GM18867 (cell line): ENCODE data around the gene ACSS3.
"Not testable (repeated sequence)": the region's sequence is repeated elsewhere in the genome, so short reads cannot be mapped to it uniquely, and the experiment has no call there.

Experiments
- ATAC-seq: cut with Tn5 transposase; IDR thresholded peaks from one replicate; pipeline ENCODE4 v1.9.1; 2021; ENCODE audit warnings: mild to moderate bottlenecking, moderate library complexity; ENCODE audit not compliant: unreplicated experiment

The ACSS3 gene, protein sequence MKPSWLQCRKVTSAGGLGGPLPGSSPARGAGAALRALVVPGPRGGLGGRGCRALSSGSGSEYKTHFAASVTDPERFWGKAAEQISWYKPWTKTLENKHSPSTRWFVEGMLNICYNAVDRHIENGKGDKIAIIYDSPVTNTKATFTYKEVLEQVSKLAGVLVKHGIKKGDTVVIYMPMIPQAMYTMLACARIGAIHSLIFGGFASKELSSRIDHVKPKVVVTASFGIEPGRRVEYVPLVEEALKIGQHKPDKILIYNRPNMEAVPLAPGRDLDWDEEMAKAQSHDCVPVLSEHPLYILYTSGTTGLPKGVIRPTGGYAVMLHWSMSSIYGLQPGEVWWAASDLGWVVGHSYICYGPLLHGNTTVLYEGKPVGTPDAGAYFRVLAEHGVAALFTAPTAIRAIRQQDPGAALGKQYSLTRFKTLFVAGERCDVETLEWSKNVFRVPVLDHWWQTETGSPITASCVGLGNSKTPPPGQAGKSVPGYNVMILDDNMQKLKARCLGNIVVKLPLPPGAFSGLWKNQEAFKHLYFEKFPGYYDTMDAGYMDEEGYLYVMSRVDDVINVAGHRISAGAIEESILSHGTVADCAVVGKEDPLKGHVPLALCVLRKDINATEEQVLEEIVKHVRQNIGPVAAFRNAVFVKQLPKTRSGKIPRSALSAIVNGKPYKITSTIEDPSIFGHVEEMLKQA

GRCh38 chr12:81077686-81078441 lies at the start of gene ACSS3:
Gene ACSS3 (plus strand): TSS chr12:81078079. CDS start chr12:81078121, 42 bp downstream.
- no peak for ATAC-seq

DNA sequence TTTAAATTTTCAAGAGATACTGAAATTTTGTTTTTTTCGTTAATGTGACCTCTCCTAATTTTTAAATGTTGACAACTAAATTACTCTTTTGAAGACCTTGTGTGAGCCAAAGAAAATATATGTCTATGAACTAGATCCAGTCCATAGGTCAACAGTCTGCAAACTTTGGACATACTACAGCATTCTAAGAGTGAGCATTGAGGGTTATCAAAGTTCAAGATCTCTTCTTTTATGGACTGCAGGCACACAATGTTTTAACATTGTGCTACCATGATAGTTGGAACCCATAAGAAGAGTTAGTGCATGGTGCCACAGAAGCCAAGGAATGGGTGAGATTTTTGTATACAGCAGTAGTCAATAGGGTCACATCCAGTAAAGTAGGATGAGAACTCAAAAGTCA lies 43.0 kb upstream of the ACSS3 start:
- no peak for ATAC-seq

DNA sequence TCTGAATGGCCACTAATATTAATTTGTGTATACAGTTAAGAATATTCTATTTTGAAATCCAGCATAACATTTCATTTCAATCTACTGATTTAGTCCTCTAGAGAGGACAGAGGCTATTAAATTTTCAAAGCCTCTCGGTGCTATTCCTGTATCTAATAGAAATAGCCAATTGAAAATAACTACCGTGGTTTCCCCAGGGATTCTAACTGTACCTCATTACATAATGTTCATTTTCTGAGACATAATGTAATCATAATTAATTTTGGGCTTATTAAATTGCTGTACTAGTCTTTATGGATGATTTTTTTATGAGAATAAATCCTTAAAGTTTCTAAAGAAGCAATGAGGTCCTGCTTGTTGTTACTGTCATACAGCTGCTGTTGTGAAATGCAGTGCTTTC lies 38.6 kb upstream of the ACSS3 start:
- no peak for ATAC-seq

DNA sequence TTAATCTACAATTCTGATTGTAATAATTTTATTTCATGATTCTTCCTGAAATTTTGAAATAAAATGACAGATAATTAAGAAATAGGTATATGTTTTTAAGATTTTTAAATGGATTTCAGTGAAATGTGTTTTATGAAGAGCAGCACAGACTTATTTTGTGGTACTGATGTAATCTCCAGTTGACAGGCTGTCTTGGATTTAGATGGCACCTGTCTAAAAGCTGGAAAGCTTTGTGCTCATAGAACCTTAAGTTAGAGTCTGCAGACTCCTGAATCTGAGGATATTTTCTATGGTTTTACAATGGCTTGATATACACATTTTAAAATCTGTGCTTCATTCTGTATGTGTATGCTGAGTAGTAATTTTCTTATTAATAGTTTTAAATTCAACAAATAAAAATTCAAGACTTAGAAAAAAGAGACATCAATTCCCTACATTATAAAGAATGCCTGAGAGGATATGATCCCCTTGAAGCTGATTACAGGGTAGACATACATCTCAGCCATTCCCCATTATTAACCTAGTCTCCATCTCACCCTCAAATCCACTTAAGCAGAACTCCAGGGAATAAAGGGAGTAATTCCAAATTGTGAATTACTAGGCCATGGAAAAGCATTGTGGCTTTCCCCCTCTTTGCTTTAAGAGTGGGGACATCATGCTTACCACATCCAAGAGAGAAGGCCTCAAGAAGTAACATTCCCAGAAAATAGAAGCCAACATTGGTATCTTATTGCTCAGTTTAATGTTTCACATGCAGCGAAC lies 33.7 kb upstream of the ACSS3 start:
- ATAC-seq, result no peak

DNA sequence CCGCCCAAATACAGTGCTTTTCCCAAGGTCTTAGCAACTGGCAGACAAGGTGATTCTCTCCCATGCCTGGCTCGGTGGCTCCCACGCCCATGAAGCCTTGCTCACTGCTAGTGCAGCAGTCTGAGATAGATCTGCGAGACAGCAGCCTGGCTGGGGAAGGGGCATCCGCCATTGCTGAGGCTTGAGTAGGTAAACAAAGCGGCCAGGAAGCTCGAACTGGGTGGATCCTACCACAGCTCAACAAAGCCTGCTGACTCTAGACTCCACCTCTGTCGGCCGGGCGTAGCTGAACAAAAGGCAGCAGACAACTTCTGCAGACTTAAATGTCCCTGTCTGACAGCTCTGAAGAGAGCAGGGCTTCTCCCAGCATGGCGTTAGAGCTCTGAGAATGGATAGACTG lies 12.9 kb upstream of the ACSS3 start:
- not testable (repeated sequence) for ATAC-seq

DNA sequence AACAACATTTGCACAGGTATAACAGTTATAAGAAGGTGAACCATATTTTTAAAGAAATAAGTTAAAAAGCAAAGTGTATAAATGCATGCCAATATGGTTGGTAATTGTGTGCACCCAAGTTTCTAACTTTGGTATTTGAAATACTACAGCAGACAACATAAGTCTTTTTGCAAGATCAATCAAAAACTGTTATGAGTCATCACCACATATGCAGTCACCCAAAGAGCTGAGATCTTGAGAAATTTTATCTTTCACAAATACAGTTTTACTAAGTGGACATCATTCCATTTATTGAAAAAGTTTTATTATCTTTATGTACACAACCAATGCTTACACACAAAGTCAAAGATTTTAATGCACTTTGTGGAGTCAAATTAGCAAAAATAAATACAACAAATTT lies 7.0 kb upstream of the ACSS3 start:
- no peak for ATAC-seq

GRCh38 chr12:81075539-81075938 lies 2.3 kb upstream of the ACSS3 start:
- no peak for ATAC-seq

DNA sequence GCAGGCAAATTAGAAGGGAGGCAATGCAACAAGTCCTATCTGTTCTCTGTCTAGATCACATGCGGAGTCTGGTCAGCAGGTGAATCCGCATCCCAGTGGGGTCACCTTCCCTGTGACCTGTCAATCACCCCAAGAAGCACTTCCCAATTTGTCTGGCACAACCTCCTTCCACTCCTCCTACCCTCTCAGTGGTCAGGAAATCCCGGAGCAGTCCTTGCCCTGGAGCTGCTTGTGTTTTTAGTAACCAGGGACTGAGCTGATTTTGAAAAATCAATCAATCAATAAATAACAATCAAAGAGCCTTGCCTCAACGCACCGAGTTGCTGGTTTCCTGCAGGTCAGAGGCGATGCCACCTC lies 572 bp upstream of the ACSS3 start:
- no peak for ATAC-seq

- no peak for ATAC-seq
These were observed 754 bp downstream of the ACSS3 start for GRCh38 chr12:81078469-81079196.

DNA sequence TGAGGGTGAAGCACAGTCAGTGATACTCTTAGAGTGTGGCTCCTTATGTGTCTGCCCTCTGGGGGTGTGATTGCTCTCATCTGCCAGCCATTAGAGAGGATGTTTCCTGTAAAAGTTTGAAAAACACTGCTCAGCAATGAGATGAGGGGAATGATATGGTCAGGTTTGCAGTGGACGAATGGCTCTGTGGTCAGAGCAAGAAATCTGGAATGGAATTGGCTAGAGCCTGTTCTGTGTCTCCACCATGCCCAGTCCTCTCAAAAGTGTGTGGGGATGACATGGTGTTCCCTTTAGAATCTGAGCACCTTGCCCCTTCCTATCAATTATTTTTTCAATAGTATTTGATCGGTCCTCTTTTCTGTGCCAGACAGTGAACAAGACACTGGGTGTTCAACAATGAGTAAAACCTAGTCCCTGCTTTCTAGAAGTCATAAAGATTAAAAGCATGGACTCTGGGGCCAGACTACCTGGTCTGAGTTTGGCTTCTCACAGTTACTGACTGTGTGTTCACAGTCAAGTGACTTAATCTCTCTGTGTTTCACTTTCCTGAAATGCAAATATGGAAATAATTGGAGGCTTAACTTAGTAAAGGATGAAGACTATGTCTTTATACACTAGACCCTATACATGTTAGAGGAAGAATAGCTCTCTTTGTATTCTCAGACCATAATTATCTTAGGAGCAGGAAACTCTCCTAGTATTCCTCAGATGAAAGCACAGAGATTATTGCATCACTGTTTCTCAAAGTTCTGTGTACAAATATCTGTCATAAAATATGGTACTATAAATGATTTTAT lies 1.6 kb downstream of the ACSS3 start:
- no peak for ATAC-seq

GRCh38 chr12:81080431-81080983 lies 2.6 kb downstream of the ACSS3 start:
- no peak for ATAC-seq

DNA sequence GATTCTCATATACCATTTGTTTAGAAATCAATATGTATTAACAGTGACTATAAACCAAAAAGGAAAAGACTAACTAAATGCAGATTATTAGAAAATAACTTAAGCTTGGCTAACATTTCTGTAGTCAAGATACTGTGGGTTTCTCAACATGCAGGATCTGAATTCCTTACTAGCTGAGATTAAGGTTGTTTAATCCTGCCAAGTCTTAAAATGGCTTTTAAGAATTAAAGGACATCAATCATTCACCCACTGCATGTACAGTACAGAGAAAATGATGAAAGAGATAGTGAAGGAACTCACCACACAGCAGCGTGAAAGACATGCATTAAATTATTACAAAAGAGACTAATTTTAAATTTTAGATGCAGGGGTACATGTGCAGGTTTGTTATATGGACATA lies 3.8 kb downstream of the ACSS3 start:
- no peak for ATAC-seq

GRCh38 chr12:81083018-81083417 lies 5.1 kb downstream of the ACSS3 start:
- ATAC-seq, result no peak

DNA sequence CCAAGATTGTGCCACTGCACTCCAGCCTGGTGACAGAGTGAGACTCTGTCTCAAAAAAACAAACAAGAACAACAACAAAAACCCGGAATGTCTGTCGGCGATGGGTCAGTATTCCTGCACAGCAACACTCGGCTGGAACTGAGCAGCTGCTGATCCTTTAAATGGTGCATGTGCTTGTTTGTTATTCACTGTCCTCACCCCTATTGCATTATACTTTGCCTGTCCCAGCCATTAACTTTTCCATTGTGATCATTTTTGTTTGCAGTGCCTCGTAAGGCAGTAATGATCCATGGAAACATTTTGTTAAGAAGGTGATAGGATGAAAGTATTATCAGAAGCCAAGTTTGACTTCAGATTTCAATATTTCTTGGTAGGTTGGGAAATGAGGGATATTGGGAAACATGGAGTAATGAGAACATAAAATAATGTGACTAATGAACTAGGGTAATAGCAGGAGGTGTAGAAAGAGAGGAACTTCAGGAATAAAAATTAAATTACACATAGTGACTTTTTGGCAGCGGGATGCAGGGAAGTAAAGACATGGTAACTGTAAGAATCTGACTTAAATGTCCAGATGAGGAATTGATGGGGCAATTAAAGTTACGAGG lies 6.1 kb downstream of the ACSS3 start:
- ATAC-seq, result no peak

GRCh38 chr12:81084811-81085350 lies 7.0 kb downstream of the ACSS3 start:
- no peak for ATAC-seq

- ATAC-seq, result no peak
These were observed 8.0 kb downstream of the ACSS3 start for GRCh38 chr12:81085832-81086231.

DNA sequence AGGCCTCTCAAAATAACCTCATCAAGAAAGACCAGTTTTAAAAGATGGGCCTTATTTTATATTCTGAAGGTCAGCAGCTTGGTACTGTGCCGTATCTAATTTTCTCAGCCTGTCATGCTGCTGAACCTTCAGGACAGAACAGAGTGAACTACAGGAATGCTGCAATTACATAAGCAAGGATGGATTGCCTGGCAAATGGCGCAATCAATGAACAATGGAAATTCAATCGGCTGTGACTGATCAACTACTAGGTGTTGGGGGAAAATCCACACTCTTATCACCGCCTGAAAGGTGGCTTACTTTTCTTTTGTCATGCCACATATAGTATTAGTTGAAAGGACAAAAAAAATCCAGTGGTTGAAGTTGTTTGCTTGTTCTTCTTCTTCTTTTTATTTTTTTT lies 8.5 kb downstream of the ACSS3 start:
- no peak for ATAC-seq

- no peak for ATAC-seq
These were observed 10.3 kb downstream of the ACSS3 start for GRCh38 chr12:81088221-81088620.

GRCh38 chr12:81089412-81089811 lies 11.5 kb downstream of the ACSS3 start:
- no peak for ATAC-seq
